Transverse colon (tissue), 4 donors: Measurements from ENCODE around the gene B3GALT4. TPM values are rescaled to one million over a fixed set of nuclear protein-coding genes. Genes with fewer than 3 reads are reported as not detected.

Source experiments
- DNase-seq: peaks from one replicate; pipeline ENCODE4 v3.0.0-alpha.2; 2019
- H3K27ac ChIP-seq, 4 donors: fragments of 200-600 bp; sonication (generic); 2 replicates each; pipeline ENCODE4 v1.5.1; 2016 to 2018; ENCODE audit warnings: inconsistent platforms in 4 of 4
- H3K27me3 ChIP-seq: fragments of 200-600 bp; sonication (generic); 2 replicates; pipeline ENCODE4 v1.5.1; 2017; ENCODE audit warnings: inconsistent platforms
- H3K36me3 ChIP-seq, 4 donors: fragments of 200-600 bp; sonication (generic); 2 replicates each; pipeline ENCODE4 v1.5.1; 2017 to 2019; ENCODE audit warnings: inconsistent platforms in 4 of 4
- H3K4me1 ChIP-seq, 4 donors: fragments of 200-600 bp; sonication (generic); 2 replicates each; pipeline ENCODE4 v1.5.1; 2017 to 2020; ENCODE audit warnings: inconsistent platforms in 4 of 4
- H3K4me3 ChIP-seq, 4 donors: fragments of 200-600 bp; sonication (generic); 1 replicate in 1 of 4; 2 replicates in 3 of 4; pipeline versions ENCODE4 v1.5.1 to v1.6.1; 2017 to 2019; ENCODE audit warnings: inconsistent platforms in 4 of 4
- H3K9me3 ChIP-seq, 2 donors: fragments of 200-600 bp; sonication (generic); 2 replicates each; pipeline ENCODE4 v1.5.1; 2017 to 2019; ENCODE audit warnings: inconsistent platforms in 2 of 2
- EP300 ChIP-seq: sonication (generic); formaldehyde crosslinking; IDR thresholded peaks from one replicate; pipeline ENCODE4 v1.6.1; 2017; ENCODE audit warnings: antibody characterized with exemption, low read depth
- POLR2A ChIP-seq: fragments of 450-650 bp; IDR thresholded peaks from one replicate; pipeline ENCODE4 v1.6.1; 2016; ENCODE audit warnings: antibody characterized with exemption, mild to moderate bottlenecking, moderate library complexity
- POLR2AphosphoS5 ChIP-seq, 3 donors: sonication (generic); formaldehyde crosslinking; IDR thresholded peaks; one replicate each; pipeline ENCODE4 v1.6.1; 2016; ENCODE audit warnings: antibody characterized with exemption in 3 of 3
- WGBS, 2 donors: methylation state at CpG; one replicate each; pipeline ENCODE4 v1.1.5; 2018; ENCODE audit warnings: low coverage in 1 of 2; 5-methylcytosine and 5-hydroxymethylcytosine counted together
- in situ Hi-C, 4 donors: fragments of 200-750 bp; cut with MboI; loops; one replicate each; pipeline versions ENCODE4 v1.15.0 to v1.15.1; 2017; ENCODE audit warnings: low sequenced_read_pairs in 3 of 4, low pct_ligation_motif_present in 1 of 4, low pct_unique_long_range_greater_than_20kb in 1 of 4
- intact Hi-C: fragments of 100-400 bp; cut with DNase I; formaldehyde crosslinking; loops from one replicate; pipeline ENCODE4 v1.15.1; 2023; ENCODE audit warnings: low total_unique reads
- total RNA-seq, 4 donors: library from RNA; depleted of rRNA; stranded (reverse); fragments of >200 nt; gene quantifications; one replicate each; pipeline ENCODE4 v1.1.0, GENCODE V29; 2016
- TF ChIP-seq, protein P1 (sequence below), 5 experiments: fragments of 200-600 bp in 3 of 5; fragments of 450-650 bp in 2 of 5; sonication (generic) in 3 of 5; IDR thresholded peaks; 1 replicate in 2 of 5; 2 replicates in 3 of 5; pipeline ENCODE4 v1.5.1; 2016 to 2017; ENCODE audit warnings: antibody characterized with exemption in 5 of 5, inconsistent platforms in 3 of 5, mild to moderate bottlenecking in 2 of 5, moderate library complexity in 1 of 5

Gene B3GALT4
- total RNA-seq, 4 donors from 2014 or later: 39.4 to 49.0 (median 41.8) TPM

DNA sequence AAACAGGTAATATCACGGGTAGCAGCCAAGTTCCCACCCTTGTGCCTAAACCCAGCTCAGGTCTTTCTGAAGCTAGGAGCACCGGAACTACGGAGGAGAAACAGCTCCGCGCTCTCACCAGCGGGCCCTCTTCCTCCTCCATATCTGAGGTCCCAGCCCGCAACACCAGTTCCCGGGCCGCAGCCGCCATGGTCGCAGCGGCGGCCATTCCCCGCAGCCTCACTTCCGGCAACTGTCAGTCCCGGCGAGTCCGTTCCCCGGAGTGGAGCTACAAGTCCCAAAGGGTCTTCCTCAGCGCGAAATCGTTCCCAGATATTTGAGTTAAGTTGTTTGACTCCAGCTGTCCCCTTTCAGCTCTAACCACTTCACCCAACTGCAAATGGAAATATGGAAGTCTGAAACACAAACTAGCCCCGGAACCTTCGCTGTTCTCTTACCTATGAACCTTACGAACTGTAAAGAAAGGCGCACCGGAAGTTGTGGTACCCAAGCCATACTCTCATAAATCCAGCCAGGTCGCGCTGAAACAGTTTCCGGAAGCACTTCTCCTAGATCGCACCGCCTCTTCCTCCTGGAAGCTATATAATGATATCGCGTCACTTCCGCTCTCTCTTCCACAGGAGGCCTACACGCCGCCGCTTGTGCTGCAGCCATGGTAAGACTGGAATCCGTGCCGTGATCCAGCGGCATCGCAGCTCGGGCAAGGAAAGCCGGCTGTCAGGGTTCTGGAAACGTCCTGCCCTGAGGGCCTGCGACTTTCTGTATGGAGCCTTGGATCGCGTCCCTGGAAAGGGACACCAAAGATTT is 5.3 kb upstream of the B3GALT4 start, which contains the start of the genes RPS18 and VPS52:
Gene RPS18, plus strand, starts transcription at position 608 of the 807 bp plus-strand sequence. Its CDS starts 45 bp downstream, at position 653.
Gene VPS52, minus strand, starts transcription at position 409 of the 807 bp plus-strand sequence. Its CDS starts 201 bp downstream, at position 208.
- Histone ChIP-seq H3K4me1 (peaks cover 28 to 54% (median 47%) of the 10 kb centered on the region in 4 donors), H3K27ac (peak within 1 kb of the TSS; percentile 91 to 97 (median 94)), H3K36me3 (peaks cover 0 to 20% (median 8%) of the 10 kb centered on the region in 4 donors), H3K27me3 (no peaks in the 10 kb centered on the region), H3K9me3 (no peaks in the 10 kb centered on the region), H3K4me3 (peak within 1 kb of the TSS; percentile 54 to 85 (median 67))
- peak; percentile 94 for DNase-seq
- TF ChIP-seq POLR2A (peak; percentile 98), POLR2AphosphoS5 (IDR thresholded peaks at IDR 0.05) (peak; percentile 99 to 100 (median 100)), EP300 (no peak)
- TF ChIP-seq, protein P1, sequence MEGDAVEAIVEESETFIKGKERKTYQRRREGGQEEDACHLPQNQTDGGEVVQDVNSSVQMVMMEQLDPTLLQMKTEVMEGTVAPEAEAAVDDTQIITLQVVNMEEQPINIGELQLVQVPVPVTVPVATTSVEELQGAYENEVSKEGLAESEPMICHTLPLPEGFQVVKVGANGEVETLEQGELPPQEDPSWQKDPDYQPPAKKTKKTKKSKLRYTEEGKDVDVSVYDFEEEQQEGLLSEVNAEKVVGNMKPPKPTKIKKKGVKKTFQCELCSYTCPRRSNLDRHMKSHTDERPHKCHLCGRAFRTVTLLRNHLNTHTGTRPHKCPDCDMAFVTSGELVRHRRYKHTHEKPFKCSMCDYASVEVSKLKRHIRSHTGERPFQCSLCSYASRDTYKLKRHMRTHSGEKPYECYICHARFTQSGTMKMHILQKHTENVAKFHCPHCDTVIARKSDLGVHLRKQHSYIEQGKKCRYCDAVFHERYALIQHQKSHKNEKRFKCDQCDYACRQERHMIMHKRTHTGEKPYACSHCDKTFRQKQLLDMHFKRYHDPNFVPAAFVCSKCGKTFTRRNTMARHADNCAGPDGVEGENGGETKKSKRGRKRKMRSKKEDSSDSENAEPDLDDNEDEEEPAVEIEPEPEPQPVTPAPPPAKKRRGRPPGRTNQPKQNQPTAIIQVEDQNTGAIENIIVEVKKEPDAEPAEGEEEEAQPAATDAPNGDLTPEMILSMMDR (IDR thresholded peaks at IDR 0.05): peak in 1 of 5 experiments; percentile 39
- WGBS, 2 donors: 0% methylated on average over 48 of the region's 48 CpGs; no CpG with 5 or more reads in 1 of the 2 donors
- in situ Hi-C loops: no loop called here
- intact Hi-C loops: no loop called here

- no peak for DNase-seq
- Histone ChIP-seq H3K27ac (peak overlapping the region; percentile 91 to 97 (median 94)), H3K27me3 (no peaks in the 10 kb centered on the region), H3K36me3 (peaks cover 0 to 12% (median 5%) of the 10 kb centered on the region in 4 donors), H3K4me1 (peaks cover 29 to 56% (median 49%) of the 10 kb centered on the region in 4 donors), H3K9me3 (no peaks in the 10 kb centered on the region), H3K4me3 (peak overlapping the region; percentile 33 to 69 (median 60))
- in situ Hi-C loops (no loop called here), intact Hi-C loops (no loop called here)
- TF ChIP-seq EP300: no peak
- TF ChIP-seq POLR2A: no peak
- TF ChIP-seq, protein P1 (IDR thresholded peaks at IDR 0.05): no peak
- TF ChIP-seq POLR2AphosphoS5 (IDR thresholded peaks at IDR 0.05): no peak
- WGBS, 2 donors: 9 to 12% methylated on average over 17 to 19 of the region's 22 CpGs
Measured at GRCh38 chr6:33272275-33273128, 4.4 kb upstream of the B3GALT4 start.

DNA sequence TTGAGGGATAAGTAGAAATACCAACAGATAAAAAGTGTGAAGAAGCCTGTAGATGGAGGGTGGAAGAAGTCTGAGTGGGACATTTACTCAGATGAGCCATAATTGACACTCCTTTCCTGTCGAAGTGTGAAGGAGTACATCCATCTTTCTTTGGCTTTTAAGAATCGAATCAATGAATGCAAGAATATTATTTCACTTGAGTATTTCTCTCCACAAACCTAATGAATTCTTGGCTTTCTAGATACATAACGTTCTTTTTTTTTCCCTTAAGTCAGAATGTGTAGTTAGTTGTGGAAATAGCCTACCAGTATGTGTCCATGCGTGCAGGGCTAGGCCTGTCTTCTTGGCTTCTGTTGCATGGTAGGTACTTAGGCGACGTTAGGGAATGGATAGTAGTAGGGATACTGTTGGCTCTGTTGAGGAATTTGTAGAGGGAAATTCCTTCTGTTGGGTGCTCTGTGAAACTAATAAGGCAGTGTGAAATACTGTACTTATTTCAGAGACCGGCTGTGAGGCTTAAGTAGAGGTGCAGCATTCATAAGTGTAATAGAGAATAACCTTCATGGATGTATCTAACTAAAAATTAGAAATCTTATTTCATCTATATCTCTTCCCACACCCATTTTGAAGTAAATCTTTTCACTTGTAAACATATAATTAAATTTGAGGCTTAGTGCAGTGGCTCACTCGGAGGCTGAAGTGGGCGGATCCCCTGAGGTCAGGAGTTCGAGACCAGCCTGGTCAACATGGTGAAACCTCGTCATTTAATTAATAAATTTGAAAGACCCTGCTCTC is 3.6 kb upstream of the B3GALT4 start:
- Histone ChIP-seq H3K4me3 (peak overlapping the region in 3 of 4 donors; percentile 54 to 69 (median 65)), H3K27me3 (no peaks in the 10 kb centered on the region), H3K27ac (peak overlapping the region; percentile 91 to 97 (median 94)), H3K9me3 (no peaks in the 10 kb centered on the region), H3K36me3 (peaks cover 0 to 6% (median under 1%) of the 10 kb centered on the region in 4 donors), H3K4me1 (peaks cover 33 to 64% (median 56%) of the 10 kb centered on the region in 4 donors)
- TF ChIP-seq POLR2AphosphoS5 (IDR thresholded peaks at IDR 0.05) (no peak), POLR2A (no peak), EP300 (no peak)
- TF ChIP-seq, protein P1 (IDR thresholded peaks at IDR 0.05): no peak
- WGBS, 2 donors: 17 to 34% methylated on average over 7 to 11 of the region's 11 CpGs
- intact Hi-C loops: no loop called here
- DNase-seq: no peak
- in situ Hi-C loops: no loop called here
